ENCODE data around the gene DND1.
"Not testable (repeated sequence)": the region's sequence is repeated elsewhere in the genome, so short reads cannot be mapped to it uniquely, and the experiment has no call there.

Gene DND1

GRCh38 chr5:140671472-140672125, 1.8 kb downstream of the DND1 start:
- DNase-seq, result no peak

GRCh38 chr5:140671035-140671434, 2.3 kb downstream of the DND1 start:
- DNase-seq, result not testable (repeated sequence)

- peak; percentile 97 for DNase-seq
Observed at GRCh38 chr5:140664359-140665119, 8.8 kb downstream of the DND1 start, which contains the start of gene WDR55. Gene WDR55 (plus strand): TSS chr5:140664904. CDS start chr5:140664913, 9 bp downstream.

GRCh38 chr5:140664030-140664358, 9.4 kb downstream of the DND1 start:
- no peak for DNase-seq

GRCh38 chr5:140660371-140660770, 13.0 kb downstream of the DND1 start:
- DNase-seq, result not testable (repeated sequence)

GRCh38 chr5:140658870-140659269, 14.5 kb downstream of the DND1 start:
- no peak for DNase-seq

- no peak for DNase-seq
Observed at GRCh38 chr5:140647042-140647419, 26.3 kb downstream of the DND1 start.

GRCh38 chr5:140642718-140643117, 30.7 kb downstream of the DND1 start:
- DNase-seq, result no peak

- no peak for DNase-seq
Observed at GRCh38 chr5:140641716-140642115, 31.7 kb downstream of the DND1 start.

- peak; percentile 98 for DNase-seq
Observed at GRCh38 chr5:140639148-140639981, 34.0 kb downstream of the DND1 start, which contains the start of gene TMCO6. Gene TMCO6 (plus strand): TSS chr5:140639451. CDS start chr5:140639528, 77 bp downstream.

GRCh38 chr5:140638898-140639147, 34.6 kb downstream of the DND1 start:
- DNase-seq, result not testable (repeated sequence)

- no peak for DNase-seq
Observed at GRCh38 chr5:140637371-140638100, 35.8 kb downstream of the DND1 start.

- no peak for DNase-seq
Observed at GRCh38 chr5:140635291-140636257, 37.8 kb downstream of the DND1 start.

- no peak for DNase-seq
Observed at GRCh38 chr5:140634103-140634502, 39.3 kb downstream of the DND1 start.

GRCh38 chr5:140633501-140633900, 39.9 kb downstream of the DND1 start:
- no peak for DNase-seq

GRCh38 chr5:140633021-140633471, 40.3 kb downstream of the DND1 start, which contains the start of gene CD14:
Gene CD14 (minus strand): TSS chr5:140633175. CDS start chr5:140633071, 104 bp downstream.
- no peak for DNase-seq

- DNase-seq, result peak; percentile 61
Observed at GRCh38 chr5:140632366-140633020, 40.9 kb downstream of the DND1 start.

- no peak for DNase-seq
Observed at GRCh38 chr5:140631831-140632365, 41.5 kb downstream of the DND1 start.

GRCh38 chr5:140631036-140631417, 42.3 kb downstream of the DND1 start:
- DNase-seq, result no peak

GRCh38 chr5:140630292-140631035, 42.9 kb downstream of the DND1 start:
- no peak for DNase-seq

Data from stimulated activated CD8-positive, alpha-beta memory T cell treated with anti-CD3 and anti-CD28 coated beads, Interleukin-4, amount 100 ng/mL, for 48 hours (primary cell).